GM12864 (cell line): Measurements from ENCODE around the gene C6orf52.
A peak's percentile ranks its signal among the peaks of the same experiment; 100 is the strongest.

Experiments used
- DNase-seq: peaks from one replicate; pipeline ENCODE4 v3.0.0-alpha.2; 2011; ENCODE audit warnings: low read depth
- H3K4me3 ChIP-seq: 2 replicates; pipeline ENCODE4 v1.5.1; 2011; ENCODE audit warnings: mild to moderate bottlenecking, low read depth, low read length, control low read depth
- CTCF ChIP-seq: IDR thresholded peaks from 2 replicates; pipeline ENCODE4 v1.5.1; 2011; ENCODE audit warnings: low read depth, mild to moderate bottlenecking, moderate library complexity, low read length, control low read depth, inconsistent platforms; ENCODE audit errors: missing control alignments

C6orf52 gene

GRCh38 chr6:10643201-10643651 is 51.2 kb downstream of the C6orf52 start:
- H3K4me3 ChIP-seq, result no peak overlapping the region
- TF ChIP-seq CTCF, result no peak

GRCh38 chr6:10641528-10641927 is 52.9 kb downstream of the C6orf52 start:
- DNase-seq, result no peak
- no peak for TF ChIP-seq CTCF
- no peak overlapping the region for H3K4me3 ChIP-seq

More at GRCh38 chr6:10643201-10643651, 51.2 kb downstream of the C6orf52 start:
- DNase-seq, result no peak

GRCh38 chr6:10640412-10640811 is 54.0 kb downstream of the C6orf52 start:
- TF ChIP-seq CTCF, result no peak
- no peak for DNase-seq
- no peak overlapping the region for H3K4me3 ChIP-seq

- H3K4me3 ChIP-seq, result no peak overlapping the region
- peak; percentile 24 for DNase-seq
- no peak for TF ChIP-seq CTCF
Measured at GRCh38 chr6:10633216-10633615, 61.2 kb downstream of the C6orf52 start.

- no peak for TF ChIP-seq CTCF
- no peak overlapping the region for H3K4me3 ChIP-seq
- DNase-seq, result no peak
Measured at GRCh38 chr6:10630178-10630577, 64.2 kb downstream of the C6orf52 start.

- no peak overlapping the region for H3K4me3 ChIP-seq
- no peak for DNase-seq
- TF ChIP-seq CTCF, result no peak
Measured at GRCh38 chr6:10627800-10628199, 66.6 kb downstream of the C6orf52 start.

GRCh38 chr6:10626154-10626741 is 68.2 kb downstream of the C6orf52 start:
- no peak for TF ChIP-seq CTCF
- no peak for DNase-seq
- H3K4me3 ChIP-seq, result no peak overlapping the region
